ENCODE results near the gene DNAH6. TPM values are rescaled to one million over a fixed set of nuclear protein-coding genes. Genes with fewer than 3 reads are reported as not detected.

Gene DNAH6
- total RNA-seq, 1 donor from 2014 or later = 2.6 TPM

DNA sequence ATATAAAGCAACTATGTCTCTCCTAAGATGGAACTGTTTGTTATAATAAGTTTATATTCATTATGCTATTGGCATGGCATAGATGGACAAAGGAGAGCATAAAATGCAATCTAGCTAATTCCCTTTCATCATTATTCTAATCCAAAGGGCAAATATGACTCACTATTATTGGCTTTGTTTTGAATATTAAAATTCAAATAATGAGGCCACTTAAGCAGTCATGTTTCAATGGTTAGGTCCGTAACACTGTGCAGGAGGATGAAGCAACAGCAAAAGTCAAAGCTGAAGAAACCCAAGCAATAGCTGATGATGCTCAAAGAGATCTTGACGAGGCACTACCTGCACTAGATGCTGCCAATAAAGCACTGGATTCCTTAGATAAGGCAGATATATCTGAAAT, 187.5 kb downstream of the DNAH6 start:
- H3K79me2 ChIP-seq (ENCODE audit: low read depth) = no peaks in the 10 kb centered on the region
- DNase-seq (ENCODE audit: low spot score) = no peak
- H2AFZ ChIP-seq (replicated peaks) = no peak overlapping the region
- no peaks in the 10 kb centered on the region for H3K27me3 Mint-ChIP-seq (ENCODE audit: insufficient read depth, low read depth)
- no peak overlapping the region for H3K9ac ChIP-seq
- H3K27ac Mint-ChIP-seq = no peak overlapping the region
- H3K4me1 ChIP-seq = peaks cover 3% of the 10 kb centered on the region
- H3F3A ChIP-seq (ENCODE audit: low read depth) = no peaks in the 10 kb centered on the region
- no peak overlapping the region for H3K27ac ChIP-seq
- no peak overlapping the region for H3K4me3 ChIP-seq
- H3K27me3 ChIP-seq = no peaks in the 10 kb centered on the region
- H3K4me2 ChIP-seq = no peak overlapping the region
- peaks cover 3% of the 10 kb centered on the region for H3K4me1 Mint-ChIP-seq
- peaks cover 2% of the 10 kb centered on the region for H3K36me3 Mint-ChIP-seq
- no peaks in the 10 kb centered on the region for H4K20me1 ChIP-seq (ENCODE audit: low read depth)
- TF ChIP-seq EZH2 (IDR thresholded peaks at IDR 0.05) (no peak), EZH2phosphoT487 (IDR thresholded peaks at IDR 0.05) (no peak), CTCF (IDR thresholded peaks at IDR 0.05) (no peak)
- H3K36me3 ChIP-seq = no peaks in the 10 kb centered on the region
- peaks cover 10% of the 10 kb centered on the region for H3K9me3 Mint-ChIP-seq
- no peak overlapping the region for H3K4me3 Mint-ChIP-seq
- no peaks in the 10 kb centered on the region for H3K9me3 ChIP-seq (ENCODE audit: low read depth)

DNA sequence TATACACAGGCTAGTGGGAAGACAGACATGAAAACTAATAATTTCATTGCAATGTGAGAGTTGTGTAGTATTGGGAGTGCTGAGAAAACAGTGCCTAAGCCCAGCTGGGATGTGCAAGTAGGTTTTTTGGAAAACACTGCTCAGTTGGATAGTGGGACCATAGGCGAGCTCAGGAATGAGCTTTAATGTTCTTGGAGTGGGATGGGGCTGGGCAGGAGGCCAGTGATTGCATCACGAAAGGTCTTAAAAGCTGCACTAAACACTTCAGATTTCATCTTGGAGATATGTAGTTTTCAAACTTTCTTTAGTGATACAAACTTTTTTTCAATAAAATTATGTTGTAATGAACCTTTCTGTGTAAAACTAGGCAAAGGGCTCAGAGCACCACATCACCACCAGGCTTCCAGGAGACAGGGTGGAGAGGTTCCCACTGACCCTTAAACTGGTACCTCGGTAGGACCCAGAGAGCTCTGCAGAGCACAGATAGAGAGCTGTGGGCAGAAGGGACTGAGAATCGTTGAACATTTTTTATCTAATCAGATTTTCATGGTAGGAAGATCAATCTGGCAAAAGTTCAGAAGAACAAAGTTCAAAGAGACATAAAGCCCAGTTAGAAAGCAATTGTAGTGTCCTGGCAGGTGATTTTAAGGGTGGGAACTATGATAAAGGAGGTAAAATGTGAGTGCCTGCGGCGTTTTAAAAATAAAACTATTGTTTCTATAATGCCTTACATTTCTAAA, 188.4 kb downstream of the DNAH6 start:
- no peak overlapping the region for H3K27ac ChIP-seq

DNA sequence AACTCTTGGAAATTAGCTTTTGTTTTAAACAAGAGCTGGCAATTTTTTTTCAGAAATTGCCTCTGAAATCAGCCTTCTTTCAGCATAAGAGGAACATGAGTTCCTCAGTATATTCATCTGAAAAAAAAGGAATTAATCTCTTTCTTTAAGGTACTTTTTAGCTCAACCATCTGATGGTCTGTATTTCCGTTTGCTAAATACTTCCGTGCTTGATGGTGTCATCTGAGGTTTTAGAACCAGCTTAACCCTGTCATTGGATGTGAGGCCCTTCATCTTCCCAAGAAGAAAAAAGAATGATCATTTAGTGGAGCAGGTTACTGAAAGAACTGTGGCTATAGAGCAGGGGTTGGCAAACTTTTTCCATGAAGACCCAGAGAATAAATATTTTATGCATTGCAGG, 189.6 kb downstream of the DNAH6 start:
- Mint-ChIP-seq H3K4me1 (peaks cover 3% of the 10 kb centered on the region), H3K9me3 (peaks cover 8% of the 10 kb centered on the region), H3K36me3 (peaks cover 2% of the 10 kb centered on the region), H3K4me3 (no peak overlapping the region), H3K27ac (no peak overlapping the region), H3K27me3 (ENCODE audit: insufficient read depth, low read depth) (no peaks in the 10 kb centered on the region)
- Histone ChIP-seq H4K20me1 (ENCODE audit: low read depth) (no peaks in the 10 kb centered on the region), H3F3A (ENCODE audit: low read depth) (no peaks in the 10 kb centered on the region), H3K9me3 (ENCODE audit: low read depth) (no peaks in the 10 kb centered on the region), H3K4me3 (no peak overlapping the region), H3K9ac (no peak overlapping the region), H3K27ac (no peak overlapping the region), H3K4me1 (peaks cover 3% of the 10 kb centered on the region), H3K4me2 (no peak overlapping the region), H2AFZ (replicated peaks) (no peak overlapping the region), H3K27me3 (no peaks in the 10 kb centered on the region), H3K36me3 (no peaks in the 10 kb centered on the region), H3K79me2 (ENCODE audit: low read depth) (no peaks in the 10 kb centered on the region)
- DNase-seq (ENCODE audit: low spot score) = no peak
- TF ChIP-seq EZH2 (IDR thresholded peaks at IDR 0.05) (no peak), CTCF (IDR thresholded peaks at IDR 0.05) (no peak), EZH2phosphoT487 (IDR thresholded peaks at IDR 0.05) (no peak)

More for the DNA sequence above, 188.4 kb downstream of the DNAH6 start:
- Mint-ChIP-seq H3K27me3 (ENCODE audit: insufficient read depth, low read depth) (no peaks in the 10 kb centered on the region), H3K27ac (no peak overlapping the region), H3K36me3 (peaks cover 2% of the 10 kb centered on the region), H3K4me3 (no peak overlapping the region), H3K4me1 (peaks cover 3% of the 10 kb centered on the region), H3K9me3 (peaks cover 10% of the 10 kb centered on the region)
- no peaks in the 10 kb centered on the region for H3F3A ChIP-seq (ENCODE audit: low read depth)
- H3K36me3 ChIP-seq = no peaks in the 10 kb centered on the region
- H4K20me1 ChIP-seq (ENCODE audit: low read depth) = no peaks in the 10 kb centered on the region
- no peak overlapping the region for H3K4me2 ChIP-seq
- no peaks in the 10 kb centered on the region for H3K79me2 ChIP-seq (ENCODE audit: low read depth)
- TF ChIP-seq EZH2phosphoT487 (IDR thresholded peaks at IDR 0.05) = no peak
- TF ChIP-seq EZH2 (IDR thresholded peaks at IDR 0.05) = no peak
- no peak for TF ChIP-seq CTCF (IDR thresholded peaks at IDR 0.05)
- H3K9me3 ChIP-seq (ENCODE audit: low read depth) = no peaks in the 10 kb centered on the region
- no peak overlapping the region for H3K9ac ChIP-seq
- no peak overlapping the region for H2AFZ ChIP-seq (replicated peaks)
- no peaks in the 10 kb centered on the region for H3K27me3 ChIP-seq
- no peak for DNase-seq (ENCODE audit: low spot score)
- no peak overlapping the region for H3K4me3 ChIP-seq
- H3K4me1 ChIP-seq = peaks cover 3% of the 10 kb centered on the region

All from neural progenitor cell (in vitro differentiated cells).